NCI-H1930 (cell line): ENCODE results near the gene SERPINB5.
"Not testable (repeated sequence)": the region's sequence is repeated elsewhere in the genome, so short reads cannot be mapped to it uniquely, and the experiment has no call there.

Source experiments
- DNase-seq, 2 experiments: peaks; one replicate each; lab custom pipeline; 2025; lab: John Stamatoyannopoulos, UW

SERPINB5 gene, protein sequence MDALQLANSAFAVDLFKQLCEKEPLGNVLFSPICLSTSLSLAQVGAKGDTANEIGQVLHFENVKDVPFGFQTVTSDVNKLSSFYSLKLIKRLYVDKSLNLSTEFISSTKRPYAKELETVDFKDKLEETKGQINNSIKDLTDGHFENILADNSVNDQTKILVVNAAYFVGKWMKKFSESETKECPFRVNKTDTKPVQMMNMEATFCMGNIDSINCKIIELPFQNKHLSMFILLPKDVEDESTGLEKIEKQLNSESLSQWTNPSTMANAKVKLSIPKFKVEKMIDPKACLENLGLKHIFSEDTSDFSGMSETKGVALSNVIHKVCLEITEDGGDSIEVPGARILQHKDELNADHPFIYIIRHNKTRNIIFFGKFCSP

DNA sequence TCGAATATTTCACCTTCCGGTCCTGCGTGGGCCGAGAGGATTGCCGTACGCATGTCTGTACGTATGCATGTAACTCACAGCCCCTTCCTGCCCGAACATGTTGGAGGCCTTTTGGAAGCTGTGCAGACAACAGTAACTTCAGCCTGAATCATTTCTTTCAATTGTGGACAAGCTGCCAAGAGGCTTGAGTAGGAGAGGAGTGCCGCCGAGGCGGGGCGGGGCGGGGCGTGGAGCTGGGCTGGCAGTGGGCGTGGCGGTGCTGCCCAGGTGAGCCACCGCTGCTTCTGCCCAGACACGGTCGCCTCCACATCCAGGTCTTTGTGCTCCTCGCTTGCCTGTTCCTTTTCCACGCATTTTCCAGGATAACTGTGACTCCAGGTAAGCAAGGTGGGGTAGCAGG lies at the start of gene SERPINB5:
Gene SERPINB5, plus strand, starts transcription at position 291 of the 400 bp plus-strand sequence. CDS start 7,471 bp downstream, outside the sequence.
- no peak for DNase-seq

DNA sequence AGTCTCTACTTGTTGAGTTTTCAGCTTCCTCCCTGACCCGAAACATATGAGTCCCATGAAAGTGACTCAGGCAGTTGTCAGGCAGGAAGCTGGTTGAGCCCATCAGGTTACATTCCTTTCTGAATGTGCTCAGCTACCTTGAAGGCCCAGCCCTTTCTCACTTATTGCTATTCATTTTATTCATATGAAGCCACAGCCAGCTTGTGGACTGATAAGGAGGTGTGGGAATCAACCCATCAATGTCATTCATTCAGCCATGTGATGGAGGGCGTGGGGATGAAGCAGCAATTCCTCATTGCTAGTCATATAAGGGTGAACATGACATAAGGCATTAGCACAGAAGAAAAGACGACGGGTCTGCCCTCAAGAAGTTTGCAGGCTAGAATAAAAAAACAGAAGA lies 49.2 kb upstream of the SERPINB5 start:
- DNase-seq = no peak

DNA sequence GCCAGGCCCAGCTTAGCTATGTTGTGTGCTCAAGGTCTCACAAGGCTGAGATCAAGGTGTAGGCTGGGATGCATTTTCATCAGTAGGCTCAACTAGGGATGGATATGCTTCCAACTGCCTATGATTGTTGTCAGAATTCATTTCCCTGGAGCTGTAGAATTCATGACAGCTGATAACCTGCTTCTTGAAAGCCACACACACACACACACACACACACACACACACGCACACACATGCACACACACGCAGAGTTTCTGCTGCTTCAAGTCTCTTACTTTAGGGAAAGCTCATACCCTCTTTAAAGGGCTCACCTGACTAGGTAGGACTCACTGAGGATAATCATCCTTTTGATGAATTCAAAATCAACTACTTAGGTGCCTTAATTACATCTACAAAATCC lies 46.2 kb upstream of the SERPINB5 start:
- DNase-seq = no peak

DNA sequence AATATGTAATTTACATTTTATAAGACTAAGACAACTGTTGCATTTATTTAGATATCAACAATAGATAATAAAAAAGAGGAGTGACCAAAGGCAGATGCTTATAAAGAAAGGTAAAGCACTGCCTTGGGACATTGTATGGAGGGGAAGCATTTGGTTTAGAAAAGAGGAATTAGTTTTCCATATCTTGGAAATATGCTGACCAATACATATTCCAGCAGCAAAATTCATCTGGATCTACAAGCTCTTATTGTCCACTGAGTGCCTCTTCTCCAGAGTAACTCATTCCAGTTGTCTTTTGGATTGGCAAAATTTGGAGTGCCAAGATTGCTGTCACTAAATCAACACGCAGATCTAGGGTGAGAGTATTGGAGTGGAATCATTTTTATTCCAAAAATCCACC lies 45.6 kb upstream of the SERPINB5 start:
- DNase-seq = no peak

DNA sequence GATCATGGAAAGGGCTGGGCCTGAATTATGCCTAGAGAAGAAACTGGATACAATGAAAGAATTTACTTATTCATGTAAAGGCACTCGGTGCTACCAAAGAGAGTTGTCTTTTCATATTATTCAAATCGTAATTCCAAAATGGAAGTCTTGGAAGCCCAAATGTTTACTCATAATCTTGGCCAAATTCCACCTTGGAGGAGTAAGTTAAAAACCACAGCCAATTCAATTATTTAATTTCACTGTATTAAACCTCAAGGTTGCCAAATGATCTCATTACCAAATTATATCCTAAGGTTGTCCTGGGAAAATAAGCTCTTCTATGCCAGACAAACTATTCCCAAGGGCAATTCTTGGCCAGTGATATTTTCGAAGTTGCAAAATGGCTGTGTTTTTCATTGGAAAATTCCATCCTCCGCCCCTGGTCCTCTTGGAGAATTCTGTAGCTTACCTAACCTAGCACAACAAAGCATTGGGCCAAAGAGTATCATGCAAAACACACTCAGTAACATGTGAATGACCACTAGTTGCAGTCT lies 43.4 kb upstream of the SERPINB5 start:
- no peak for DNase-seq

DNA sequence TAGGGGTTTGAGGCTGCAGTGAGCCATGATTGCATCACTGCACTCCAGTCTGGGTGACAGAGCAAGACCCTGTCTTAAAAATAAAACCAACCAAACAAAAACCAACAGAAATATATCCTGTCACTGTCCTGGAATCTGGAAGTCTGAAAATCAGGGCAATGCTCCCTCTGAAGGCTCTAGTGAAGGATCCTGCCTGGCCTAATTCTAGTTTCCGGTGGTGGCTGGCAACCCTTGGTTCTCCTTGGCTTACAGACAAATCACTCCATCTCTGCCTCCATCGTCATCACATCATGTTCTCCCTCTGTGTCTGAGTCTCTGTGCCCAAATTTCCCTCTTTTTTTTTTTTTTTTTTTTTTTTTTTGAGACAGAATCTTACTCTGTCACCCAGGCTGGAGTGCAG lies 38.6 kb upstream of the SERPINB5 start:
- DNase-seq = no peak

DNA sequence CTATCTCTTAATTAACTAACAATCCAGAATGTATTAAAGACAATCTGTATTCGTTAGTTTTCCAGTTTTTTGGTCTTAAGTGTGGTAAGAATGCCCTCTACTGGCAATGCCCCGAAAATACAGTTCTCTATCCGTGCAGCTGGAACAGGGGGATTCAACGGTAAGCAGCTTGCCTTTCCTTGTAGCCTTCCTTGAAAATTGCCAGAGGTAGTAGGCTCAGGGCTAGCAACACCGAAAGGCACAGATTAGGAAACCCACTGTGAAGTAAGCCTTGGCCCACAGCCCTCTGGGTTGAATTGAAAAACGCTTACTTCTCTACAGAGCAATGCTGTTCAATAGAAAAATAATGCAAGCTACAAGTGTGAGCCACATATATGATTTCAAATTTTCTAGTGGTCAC lies 37.4 kb upstream of the SERPINB5 start:
- peak; percentile 22 to 71 for DNase-seq

DNA sequence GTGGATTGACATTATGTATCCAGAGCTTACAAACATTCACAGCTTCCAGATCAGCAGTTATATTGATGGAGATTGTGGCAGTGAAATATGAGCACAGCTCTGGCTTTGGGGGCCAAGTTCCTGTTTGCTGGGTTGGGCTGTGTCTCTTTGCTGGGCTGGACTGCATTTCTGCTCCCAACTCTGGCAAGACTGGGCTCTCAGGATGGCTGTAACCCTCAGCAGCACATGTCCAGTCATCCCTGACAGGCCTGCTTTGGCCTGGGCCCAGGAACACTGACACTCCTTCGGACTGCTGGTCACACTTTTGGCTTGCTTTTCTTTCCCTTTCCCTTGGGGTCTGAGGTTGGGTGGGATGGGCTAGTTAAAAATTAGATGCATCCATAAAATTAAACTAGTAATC lies 36.5 kb upstream of the SERPINB5 start:
- DNase-seq = no peak

DNA sequence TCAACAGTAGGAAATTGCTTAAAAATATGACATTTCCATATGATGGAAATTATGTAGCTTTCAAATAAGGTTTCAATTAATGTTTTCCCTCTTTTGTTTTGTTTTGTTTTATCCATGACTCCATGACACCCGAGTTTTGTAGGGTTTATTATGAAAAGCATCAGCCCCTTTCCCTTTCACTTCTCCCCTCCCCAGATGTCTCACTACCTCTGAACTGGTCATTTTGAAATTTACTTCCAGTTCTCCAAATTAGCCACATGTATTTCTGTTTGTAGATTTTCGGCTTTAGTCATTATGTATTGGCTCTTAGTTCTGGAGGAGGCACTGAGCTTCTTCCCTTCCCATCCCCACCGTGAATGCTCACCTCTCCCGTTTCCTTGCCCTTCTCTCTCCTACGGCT lies 35.9 kb upstream of the SERPINB5 start:
- no peak for DNase-seq

DNA sequence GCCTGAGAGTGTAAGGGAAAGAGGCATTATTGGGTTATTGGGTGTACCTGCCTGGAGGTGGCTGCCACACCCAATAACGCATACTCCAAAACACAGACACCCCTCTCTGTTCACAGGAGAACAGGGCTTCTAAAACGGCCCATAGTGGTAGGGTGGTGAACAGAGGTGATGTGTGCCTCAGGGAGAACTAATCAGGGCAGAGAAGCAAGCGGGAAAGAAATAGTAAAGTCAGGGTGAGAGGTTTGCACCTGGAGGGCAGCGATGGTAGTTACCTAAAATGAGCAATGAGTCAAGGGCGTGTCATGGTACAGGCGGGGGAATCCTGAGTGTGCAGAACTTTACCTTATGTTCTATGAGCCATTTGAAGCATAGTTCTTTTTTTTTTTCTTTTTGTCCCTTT lies 32.9 kb upstream of the SERPINB5 start:
- DNase-seq = no peak

DNA sequence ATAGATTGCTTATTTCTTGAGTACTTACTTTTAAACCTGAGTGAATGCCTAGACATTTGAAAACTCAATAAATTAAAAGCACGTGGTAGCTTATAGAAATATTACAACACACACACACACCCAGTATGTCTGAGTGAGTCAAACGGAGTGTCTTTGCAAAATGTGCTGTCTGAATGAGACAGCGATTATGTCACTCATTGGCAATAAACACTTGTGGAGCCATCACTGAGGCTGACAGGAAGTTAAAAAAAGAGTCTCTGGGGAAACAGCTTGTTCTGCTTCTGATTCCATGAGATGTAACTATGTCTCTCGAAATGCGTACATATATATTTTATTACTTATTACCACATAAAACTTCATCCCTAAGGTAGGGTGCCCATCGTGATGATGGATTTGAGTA lies 32.2 kb upstream of the SERPINB5 start:
- DNase-seq = no peak

DNA sequence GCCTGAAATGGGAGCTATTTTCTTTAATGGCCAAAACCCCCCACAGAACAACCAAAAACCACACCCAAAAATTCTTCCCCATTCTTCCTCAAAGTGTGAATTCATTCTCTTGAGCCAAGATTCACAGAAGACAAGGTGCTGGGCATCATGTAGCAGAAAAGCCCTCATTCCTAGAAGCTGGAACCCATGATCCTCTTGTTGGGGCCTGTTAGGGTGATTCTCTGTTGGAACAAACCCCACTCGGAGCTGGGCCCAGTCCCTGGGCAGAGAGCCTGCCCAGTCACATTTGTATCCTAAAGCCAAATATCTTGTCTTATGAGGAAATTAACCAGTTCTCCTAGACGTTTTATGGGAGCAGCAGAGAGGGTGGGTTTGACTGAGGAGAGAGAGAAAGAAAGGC lies 31.7 kb upstream of the SERPINB5 start:
- no peak for DNase-seq

DNA sequence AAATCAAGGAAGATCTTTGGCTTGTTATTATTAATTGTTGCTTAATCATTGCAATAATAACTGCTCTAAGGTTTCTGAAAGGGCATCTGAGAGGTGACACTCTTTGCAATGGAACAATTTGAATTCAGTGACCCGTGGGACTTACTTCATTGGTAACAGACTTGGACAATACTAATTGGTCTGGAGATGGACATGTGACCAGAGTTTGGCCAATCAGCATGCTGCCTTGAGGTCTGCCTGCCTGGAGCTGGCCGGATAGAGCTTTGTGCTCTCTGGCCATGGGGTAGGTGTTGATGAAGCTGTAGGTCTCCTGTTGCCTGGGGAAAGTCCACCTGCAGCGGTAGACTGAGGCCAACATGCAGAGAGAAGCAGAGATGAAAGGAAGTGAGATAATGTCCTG lies 30.5 kb upstream of the SERPINB5 start:
- DNase-seq = no peak

DNA sequence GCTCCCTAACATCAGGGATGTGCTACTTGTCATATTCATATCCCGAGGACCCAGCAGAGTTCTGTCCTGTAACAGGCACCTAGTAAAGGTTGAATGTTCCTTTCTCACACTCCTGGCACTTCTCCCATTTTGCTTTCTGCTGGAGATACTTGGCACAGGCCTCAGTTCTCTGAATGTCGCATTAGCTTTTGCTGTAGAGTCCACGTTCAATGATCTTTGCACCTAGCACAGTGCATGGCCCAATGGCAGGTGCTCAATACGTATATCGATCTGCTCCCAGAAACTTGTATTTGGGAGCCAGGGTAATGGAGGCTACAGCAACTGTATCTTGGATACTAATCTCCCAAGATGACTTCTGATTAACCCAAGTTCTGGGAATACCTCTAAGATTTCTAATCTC lies 29.7 kb upstream of the SERPINB5 start:
- DNase-seq = no peak

DNA sequence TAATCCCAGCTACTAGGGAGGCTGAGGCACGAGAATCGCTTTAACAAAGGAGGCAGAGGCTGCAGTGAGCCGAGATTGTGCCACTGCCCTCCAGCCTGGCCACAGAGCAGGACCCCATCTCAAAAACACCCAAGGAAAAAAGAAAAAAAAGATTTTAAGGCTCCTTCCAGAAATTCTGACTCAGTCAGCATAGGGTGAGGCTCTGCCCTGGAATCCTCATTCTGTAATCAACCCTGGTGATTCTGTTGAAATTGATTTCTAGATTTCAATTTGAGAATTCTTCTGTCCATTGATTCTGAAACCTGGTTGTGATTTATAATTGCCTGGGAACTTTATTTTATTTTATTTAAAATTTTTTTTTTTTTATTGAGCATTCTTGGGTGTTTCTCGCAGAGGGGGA lies 27.3 kb upstream of the SERPINB5 start:
- no peak for DNase-seq

DNA sequence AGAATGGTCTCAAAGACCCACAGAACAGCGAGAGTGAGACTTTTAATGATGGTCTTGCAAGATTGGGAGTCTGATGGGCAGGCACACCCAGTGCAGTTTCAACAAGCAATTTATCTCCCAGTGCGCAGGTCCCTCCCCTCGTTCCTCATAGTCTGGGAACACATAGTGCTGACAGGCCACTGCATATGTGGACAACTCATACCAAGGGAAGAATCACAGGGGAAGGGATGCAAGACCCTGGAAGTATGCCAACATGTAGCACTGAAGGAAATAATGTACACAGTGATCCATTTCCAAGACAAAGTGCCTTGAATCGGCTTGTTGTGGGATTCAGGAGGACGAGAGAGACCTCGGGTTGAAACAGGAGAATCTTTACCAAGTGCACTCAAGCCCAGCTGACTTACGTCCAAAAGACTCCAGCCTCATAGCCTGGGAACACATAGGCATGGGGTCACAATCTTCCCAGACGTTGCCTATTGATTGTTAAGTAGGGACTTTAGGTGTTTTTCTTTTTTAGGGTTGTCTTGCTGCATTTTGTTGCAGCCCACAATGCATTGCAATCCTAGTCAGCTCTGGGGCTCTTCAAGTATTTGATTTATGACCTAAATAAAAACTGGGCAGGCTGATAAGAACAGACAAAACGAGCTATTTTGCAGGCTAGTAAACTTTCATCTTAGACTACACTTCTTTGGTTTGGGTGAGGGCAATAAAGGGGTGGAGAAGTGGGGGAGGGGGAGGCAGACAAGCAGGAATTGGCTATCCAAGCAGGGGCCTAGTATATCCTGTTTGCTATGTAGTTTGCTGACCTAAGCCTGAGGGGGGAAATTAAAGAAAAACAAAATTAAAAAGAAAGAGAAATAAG lies 24.7 kb upstream of the SERPINB5 start:
- no peak for DNase-seq

DNA sequence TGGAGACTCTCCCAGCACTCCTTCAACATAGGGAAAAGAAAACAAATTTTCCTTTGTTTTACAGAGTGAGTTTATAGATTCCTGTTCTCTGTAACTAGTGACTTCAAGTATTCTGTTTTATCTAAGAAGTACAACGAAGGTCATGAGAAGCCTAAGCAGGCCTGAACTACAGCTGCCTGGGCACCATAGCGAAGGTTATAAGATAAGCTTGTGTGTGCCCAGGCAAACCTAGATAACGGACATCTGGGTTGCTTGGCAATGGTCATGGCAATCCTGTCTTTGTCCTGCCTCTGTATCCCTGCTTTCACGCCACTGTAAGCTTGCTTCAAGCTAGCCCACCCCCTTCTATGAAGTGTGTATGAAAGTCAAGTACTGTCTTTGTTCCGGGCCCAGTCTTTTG lies 24.0 kb upstream of the SERPINB5 start:
- not testable (repeated sequence) for DNase-seq

DNA sequence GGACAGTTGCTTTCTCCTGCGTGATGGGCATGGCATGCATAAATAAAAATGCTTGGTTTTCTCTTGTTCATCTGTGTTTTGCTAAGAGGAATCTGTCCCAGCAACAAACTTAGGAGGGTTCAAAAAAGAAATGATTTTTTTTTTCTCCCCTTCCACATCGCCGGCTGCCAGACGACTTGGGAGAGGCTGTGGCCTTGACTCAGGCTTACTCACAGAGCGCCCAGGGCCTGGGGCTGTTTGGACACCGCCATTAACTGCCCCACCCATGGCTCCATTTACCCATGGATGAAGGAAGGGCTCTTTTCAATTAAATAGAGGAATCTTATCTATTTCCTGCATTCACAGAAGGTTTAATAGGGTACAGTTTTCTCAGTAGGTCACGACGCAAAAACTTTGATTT lies 22.3 kb upstream of the SERPINB5 start:
- DNase-seq = no peak

DNA sequence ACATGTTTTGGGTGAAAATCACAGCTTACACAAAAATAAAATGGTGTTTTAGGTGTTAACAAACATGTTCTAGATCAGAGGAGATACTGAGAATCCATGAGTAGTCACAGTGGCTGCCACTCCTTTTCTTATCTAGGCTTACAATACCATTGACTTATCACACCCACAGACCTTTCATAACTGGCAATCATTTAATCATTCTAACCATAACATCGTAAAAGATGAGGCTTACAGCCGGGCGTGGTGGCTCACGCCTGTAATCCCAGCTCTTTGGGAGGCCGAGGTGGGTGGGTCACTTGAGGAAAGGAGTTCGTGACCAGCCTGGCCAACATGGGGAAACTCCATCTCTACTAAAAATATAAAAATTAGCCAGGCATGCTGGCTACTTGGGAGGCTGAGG lies 18.8 kb upstream of the SERPINB5 start:
- DNase-seq = no peak

DNA sequence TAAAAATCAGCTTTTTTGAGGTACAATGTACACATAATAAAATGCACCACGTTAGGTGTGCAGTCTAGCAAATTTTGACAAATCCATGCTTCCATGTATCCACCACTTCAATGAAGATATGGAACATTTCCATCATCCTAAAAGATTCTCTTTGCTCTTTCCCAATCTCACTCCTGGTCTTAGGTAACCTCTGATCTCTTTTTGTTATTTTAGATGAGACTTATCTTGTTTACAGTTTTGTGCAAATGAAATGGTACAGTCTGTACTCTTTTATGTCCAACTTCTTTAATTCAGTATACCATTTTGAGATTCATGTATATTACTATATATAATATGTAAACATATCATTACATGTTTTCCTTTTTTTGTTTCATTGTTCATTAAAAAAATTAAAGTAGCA lies 16.3 kb upstream of the SERPINB5 start:
- DNase-seq = no peak

DNA sequence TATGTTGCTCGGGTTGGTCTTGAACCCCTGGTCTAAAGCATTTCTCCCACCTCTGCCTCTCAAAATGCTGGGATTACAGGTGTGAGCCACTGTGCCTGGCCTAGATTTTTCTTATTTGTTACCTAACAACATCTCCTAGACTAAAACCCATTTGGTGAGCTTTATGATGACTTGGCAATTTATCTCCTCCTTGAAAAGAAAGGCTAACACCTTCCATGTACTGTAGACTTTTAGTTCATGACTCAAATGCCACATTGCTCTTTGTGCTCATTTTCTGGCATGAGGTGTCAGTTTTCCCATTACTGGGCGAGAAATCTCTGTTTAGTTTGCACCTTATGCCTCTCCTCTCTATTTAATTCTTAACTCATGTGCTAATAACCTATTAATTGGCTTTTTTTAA lies 12.3 kb upstream of the SERPINB5 start:
- no peak for DNase-seq

DNA sequence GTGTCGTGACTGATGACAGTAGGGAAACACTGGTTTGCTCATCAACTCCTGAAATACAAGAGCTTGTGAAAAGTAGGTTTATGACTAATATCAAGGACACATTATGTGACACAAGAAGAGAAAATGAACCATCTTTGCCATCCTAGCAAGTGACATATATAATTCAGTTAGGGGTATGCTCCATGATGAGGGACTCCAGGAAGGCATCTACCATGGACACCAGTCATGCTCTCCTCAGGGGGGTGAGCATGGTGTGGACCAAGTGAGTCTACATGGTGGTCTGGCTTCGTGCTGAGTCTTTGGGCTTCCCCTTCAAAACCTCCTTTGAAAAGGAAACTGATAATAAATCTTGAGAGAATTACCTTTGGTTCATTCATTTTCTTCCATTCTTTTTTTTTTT lies 11.7 kb upstream of the SERPINB5 start:
- no peak for DNase-seq

DNA sequence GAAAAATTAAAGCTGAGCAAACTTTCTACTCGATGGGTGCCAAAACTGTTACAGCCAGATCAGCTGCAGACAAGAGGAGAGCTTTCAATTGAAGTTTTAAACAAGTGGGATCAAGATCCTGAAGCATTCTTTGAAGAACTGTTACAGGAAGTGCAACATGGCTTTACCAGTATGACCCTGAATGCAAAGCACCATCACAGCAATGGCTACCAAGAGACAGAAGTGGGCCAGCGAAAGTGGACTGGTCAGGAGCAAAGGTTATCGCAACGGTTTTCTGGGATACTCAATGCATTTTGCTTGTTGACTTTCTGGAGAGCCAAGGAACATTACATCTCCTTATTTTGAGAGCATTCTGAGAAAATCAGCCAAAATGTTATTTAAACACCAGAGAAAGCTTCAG lies 9.1 kb upstream of the SERPINB5 start:
- DNase-seq = no peak
